Vagina (tissue), 2 donors: Measurements from ENCODE around the gene BTD.

ENCODE experiments used
- POLR2A ChIP-seq, 2 donors: fragments of 450-650 bp; IDR thresholded peaks; one replicate each; pipeline ENCODE4 v1.6.1; 2017; ENCODE audit warnings: antibody characterized with exemption in 2 of 2, mild to moderate bottlenecking in 2 of 2, moderate library complexity in 2 of 2
- POLR2AphosphoS5 ChIP-seq, 2 donors: sonication (generic); formaldehyde crosslinking; IDR thresholded peaks; one replicate each; pipeline ENCODE4 v1.9.0; 2017; ENCODE audit warnings: antibody characterized with exemption in 2 of 2, mild to moderate bottlenecking in 2 of 2, low read depth in 1 of 2; ENCODE audit not compliant: insufficient read depth in 1 of 2
- TF ChIP-seq, protein P1 (sequence below), 3 experiments: fragments of 450-650 bp in 2 of 3; fragments of 200-600 bp in 1 of 3; sonication (generic) in 1 of 3; IDR thresholded peaks; one replicate each; pipeline ENCODE4 v1.5.1; 2017 to 2019; ENCODE audit warnings: antibody characterized with exemption in 3 of 3, mild to moderate bottlenecking in 2 of 3, moderate library complexity in 2 of 3

DNA sequence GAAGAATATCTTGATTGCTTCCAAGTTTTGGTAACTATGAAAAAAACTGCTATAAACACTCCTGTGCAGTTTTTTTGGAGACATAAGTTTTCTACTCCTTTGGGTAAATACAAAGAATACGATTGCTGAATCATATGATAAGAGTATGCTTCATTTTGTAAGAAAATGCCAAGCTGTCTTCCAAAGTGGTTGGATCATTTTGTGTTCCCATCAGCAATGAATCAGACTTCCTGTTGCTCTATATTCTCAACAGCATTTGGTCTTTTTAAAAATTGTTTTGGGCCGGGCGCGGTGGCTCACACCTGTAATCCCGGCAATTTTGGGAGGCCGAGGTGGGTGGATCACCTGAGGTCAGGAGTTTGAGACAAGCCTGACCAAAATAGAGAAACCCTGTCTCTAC is 14.5 kb downstream of the BTD start:
- TF ChIP-seq, protein P1, sequence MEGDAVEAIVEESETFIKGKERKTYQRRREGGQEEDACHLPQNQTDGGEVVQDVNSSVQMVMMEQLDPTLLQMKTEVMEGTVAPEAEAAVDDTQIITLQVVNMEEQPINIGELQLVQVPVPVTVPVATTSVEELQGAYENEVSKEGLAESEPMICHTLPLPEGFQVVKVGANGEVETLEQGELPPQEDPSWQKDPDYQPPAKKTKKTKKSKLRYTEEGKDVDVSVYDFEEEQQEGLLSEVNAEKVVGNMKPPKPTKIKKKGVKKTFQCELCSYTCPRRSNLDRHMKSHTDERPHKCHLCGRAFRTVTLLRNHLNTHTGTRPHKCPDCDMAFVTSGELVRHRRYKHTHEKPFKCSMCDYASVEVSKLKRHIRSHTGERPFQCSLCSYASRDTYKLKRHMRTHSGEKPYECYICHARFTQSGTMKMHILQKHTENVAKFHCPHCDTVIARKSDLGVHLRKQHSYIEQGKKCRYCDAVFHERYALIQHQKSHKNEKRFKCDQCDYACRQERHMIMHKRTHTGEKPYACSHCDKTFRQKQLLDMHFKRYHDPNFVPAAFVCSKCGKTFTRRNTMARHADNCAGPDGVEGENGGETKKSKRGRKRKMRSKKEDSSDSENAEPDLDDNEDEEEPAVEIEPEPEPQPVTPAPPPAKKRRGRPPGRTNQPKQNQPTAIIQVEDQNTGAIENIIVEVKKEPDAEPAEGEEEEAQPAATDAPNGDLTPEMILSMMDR (IDR thresholded peaks at IDR 0.05) = no peak
- TF ChIP-seq POLR2A (IDR thresholded peaks at IDR 0.05) (no peak), POLR2AphosphoS5 (IDR thresholded peaks at IDR 0.05; ENCODE audit: insufficient read depth in 1 of 2, low read depth in 1 of 2) (no peak)
